NCI-H748 treated with DMSO at 0.1 percent for 48 hours (cell line): ENCODE measurements around the gene GLI2.

ENCODE experiments used
- DNase-seq: peaks from one replicate; lab custom pipeline; 2025; lab: John Stamatoyannopoulos, UW

The GLI2 gene

GRCh38 chr2:120758181-120759144, 22.8 kb downstream of the GLI2 start:
- DNase-seq = no peak

DNA sequence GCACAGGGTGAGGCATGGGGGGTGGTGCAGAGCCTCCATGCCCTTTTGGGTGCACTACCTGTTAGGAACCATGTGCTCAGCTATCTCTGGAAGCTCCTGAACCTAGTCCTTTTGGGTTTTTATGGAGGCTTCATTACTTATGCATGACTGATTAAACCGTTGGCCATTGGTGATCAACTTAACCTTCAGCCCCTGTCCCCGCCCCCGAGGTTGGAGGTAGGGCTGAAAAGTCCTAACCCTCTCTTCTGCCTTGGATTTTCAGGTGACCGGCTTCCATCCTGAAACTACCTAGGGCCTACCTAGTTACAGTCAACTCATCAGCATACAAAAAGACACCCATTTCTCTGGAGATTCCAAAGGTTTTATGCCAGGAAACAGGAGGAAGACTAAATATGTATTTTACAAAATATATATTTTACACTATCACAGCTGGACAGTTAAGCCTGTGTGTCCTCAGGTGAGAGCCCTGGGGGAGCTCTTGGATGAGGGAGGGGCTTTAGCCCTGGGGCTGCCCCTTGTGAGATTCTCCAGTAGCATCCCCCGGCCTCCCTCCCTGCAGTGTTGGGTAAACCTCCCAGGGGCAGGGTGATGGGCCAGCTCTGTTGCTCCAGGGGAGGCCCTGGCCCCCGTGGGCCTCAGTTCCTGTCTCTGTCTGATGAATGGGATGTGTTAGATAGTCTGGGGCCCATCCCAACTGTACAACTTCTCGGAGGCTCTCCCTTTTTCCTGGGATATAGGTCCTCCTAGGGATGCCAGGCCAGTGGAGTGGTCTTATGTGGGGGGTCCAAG, 24.1 kb downstream of the GLI2 start:
- DNase-seq = no peak

GRCh38 chr2:120760446-120761135, 24.9 kb downstream of the GLI2 start:
- no peak for DNase-seq

DNA sequence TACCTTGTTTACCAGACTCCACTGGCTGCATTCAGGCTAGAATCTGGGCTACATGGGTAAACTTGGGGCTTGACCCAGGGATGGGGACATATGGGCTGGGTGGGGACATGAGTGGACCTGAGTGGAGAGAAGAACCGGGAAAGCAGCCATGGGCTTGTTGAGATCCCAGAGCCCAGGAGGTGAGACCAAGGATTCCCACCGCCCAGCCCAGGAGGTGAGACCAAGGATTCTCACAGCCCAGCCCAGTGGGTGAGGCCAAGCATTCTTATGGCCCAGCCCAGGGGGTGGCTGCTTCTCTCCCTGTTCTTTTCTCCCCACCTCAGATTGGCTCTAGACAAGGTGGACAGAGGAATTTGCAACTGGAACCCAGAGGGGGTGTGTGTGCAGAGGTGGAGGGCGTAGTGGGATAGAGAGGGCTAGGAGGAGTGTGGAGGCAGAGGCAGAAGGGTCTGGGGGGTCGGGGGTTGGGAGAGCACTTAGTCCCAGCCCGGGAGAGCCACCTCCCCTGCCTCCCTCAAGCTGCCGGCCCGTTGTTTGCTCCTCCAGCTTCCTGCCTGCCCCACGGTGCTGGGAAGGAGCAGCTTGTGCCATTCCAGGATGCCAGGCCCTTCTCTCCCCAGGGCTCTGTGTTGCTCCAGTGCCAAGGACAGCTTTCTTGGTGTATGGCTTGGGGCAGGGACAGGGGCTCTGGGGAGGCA, 25.6 kb downstream of the GLI2 start:
- DNase-seq = no peak

- DNase-seq = no peak
Observed at GRCh38 chr2:120761911-120762310, 26.2 kb downstream of the GLI2 start.

GRCh38 chr2:120762341-120763061, 26.8 kb downstream of the GLI2 start:
- DNase-seq = no peak

DNA sequence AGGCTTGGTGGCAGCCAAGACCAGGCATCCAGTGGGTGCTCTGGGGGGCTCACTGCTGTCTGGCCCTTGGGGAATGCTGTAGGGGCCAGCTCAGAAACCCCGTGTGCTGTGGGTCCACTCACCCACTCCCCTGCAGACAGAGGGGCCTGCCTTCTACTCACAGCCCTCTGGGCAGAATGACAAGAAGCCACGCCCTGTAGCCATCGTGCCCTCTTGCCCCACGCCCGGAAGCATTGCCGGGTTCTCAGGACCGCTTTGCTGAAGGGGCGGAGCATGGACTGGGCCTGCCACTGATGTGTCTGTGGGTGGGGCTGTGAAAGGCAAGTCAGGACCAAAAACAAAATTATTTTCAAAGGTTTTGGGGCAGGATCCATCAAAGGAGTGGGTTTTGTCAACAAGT, 27.8 kb downstream of the GLI2 start:
- no peak for DNase-seq

DNA sequence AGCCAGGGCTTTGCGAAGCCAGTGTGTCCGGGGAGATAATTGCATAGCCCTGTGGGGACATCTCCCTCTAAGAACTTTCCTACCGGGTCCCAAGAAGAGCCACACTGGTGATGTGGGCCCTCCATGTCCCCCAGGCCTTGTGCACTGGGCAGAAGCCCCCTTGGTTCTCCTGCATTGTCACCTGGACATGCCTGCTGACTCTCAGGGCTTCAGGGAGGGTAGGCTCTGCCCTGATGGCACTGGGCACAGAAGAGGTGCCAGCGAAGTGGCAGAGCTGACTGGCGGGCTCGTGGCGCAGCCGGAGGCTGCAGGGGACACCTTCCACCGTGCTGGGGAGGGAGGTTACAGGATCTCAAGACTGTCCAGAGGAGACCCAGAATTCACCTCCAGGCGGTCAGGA, 28.3 kb downstream of the GLI2 start:
- no peak for DNase-seq

GRCh38 chr2:120764492-120764891, 28.8 kb downstream of the GLI2 start:
- no peak for DNase-seq

DNA sequence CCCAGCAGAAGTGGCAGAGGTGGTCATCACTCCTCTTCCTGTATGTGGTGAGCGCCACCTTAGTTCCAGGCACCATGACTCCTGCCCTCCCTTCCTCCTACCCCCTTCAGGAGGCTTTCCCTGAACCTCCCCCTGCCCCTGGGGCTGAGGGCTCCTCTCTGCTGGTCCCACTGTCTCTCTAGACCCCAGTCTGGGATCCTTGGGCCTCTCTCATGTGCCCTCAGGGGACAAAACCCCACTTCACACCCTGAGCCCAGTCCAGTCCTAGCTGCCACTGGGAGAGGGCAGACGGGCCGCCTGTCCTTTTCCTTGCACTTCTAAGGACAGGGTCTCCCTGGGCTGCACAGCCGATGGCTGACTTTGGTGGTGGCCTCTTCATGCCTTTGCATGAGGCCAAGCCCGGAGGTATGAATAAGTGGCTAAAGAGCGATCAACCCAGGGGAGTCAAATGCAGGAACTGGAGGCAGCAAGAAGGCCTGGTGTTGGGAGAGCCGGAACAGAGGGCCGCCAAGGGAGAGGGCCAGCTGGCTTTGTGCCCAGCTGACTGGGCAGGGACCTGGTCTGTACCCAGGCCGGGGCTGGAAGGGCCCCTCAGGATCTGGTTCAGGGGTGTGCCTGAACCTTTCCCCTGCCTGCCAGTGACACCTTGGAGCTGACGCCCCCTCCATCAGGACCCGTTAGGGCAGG, 29.5 kb downstream of the GLI2 start:
- no peak for DNase-seq

DNA sequence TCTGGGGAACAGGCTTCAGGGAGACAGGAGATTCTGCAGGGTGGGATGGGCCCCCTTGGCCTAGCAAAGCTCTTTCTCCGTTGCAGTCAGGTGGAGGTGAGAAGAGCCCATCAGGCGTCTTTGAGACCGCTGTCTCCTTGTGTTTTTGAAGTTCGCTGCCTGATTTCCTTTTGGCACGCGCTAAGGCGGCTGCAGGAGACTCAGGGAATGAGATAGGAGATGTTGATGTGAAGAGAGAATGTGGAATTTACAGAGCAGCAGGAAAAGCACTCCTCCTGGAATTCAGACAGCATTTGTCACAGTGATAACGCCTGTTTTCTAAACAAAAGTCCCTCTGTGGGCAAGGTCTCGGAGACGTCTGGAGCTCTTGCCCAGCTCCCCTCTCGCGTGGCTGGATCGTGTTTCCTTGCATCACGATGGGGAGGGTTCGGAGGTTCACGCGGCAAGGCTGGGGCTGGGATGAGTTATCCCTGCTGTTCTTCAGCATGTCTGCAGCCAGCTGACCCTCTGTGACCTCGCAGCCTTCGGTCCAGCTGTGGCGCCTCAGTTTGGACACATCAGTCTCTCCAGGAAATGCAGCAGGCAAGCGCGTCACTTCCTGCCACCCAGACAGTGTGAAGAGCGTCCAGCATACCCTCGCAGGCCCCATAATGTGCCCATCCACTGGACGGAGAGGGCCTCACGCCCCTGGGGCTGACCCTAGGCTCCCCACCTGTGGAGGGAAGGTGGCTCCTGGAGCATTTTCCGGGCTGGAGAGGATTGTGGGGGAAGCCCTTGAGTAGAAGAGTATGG, 30.2 kb downstream of the GLI2 start:
- DNase-seq = no peak

GRCh38 chr2:120766470-120767351, 31.0 kb downstream of the GLI2 start:
- DNase-seq = no peak

GRCh38 chr2:120767486-120768005, 31.9 kb downstream of the GLI2 start:
- DNase-seq = no peak

DNA sequence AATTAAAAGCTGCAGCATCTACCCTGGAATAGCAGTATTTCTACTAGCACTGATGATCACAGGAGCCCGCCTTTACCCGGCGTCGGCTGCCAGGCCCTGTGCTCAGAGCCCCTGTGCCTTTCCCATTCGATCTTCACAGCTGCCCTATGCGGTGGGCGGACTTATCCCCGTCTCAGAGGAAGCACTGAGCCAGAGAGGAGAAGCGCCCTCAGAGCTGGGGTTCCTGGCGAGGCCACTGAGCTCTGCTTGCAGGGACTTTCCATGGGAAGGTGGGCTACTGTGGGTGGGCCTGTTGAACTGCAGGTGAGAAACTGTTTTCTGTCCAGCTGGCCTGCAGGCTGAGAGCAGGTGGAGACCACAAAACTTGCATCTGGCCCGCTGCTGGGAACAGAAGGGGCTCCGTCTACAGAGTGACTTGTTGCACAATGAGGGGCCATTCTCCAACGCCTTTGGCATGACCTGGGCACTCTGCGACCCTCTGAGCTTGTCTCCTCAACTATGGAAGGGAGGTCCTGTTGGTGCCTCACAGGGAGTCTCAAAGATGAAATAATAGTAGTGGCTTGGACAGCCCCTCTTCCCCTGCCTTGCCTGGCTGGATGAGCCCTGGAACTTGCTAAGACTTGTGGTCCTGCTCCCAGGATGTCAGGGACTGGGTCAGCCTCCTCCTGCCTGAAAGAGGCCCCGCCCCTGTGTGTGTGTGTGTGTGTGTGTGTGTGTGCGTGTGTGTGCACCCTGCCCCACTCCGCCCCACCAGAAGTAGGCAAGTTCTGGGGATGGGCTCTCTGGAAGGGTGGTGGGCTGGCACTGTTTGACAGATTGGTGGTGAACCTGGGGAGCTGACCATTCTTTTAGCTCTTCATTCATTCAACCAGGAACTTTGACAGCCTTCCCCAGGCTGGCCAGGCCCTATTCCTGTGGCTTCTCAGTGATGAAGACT, 32.7 kb downstream of the GLI2 start:
- no peak for DNase-seq

DNA sequence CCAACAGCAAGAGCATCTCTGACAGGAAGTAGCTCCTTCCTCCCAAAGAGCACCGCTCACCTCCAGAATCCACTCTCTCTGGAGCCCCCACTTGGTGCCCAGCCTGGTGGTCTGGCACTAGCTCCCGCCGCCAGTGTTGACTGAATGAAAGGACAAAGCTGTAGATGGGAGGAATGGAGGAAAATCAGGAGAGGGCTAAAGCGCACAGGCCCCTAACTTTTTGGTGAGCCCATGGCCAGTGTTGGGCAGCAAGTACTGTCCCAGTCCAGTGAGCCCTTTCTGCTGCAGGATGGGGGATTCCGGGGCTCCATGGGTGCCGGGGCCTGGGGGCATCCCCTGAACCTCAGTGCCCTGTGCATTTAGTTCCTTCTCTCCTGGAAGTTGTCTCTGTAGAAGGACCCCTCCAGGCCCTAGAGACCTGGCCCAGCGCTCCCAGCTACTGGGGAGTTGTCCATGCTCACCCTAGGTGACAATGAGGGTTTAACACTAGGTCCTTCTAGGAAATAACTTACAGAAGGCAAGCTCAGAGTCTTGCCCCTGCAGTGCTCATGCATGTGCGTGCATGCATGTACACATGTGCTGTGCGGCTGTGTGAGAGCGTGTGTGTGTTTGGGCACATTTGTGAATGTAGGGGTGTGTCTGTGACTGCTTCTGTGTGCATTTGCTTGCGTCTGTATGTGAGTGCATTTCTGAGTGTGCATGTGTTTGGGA, 33.6 kb downstream of the GLI2 start:
- no peak for DNase-seq

DNA sequence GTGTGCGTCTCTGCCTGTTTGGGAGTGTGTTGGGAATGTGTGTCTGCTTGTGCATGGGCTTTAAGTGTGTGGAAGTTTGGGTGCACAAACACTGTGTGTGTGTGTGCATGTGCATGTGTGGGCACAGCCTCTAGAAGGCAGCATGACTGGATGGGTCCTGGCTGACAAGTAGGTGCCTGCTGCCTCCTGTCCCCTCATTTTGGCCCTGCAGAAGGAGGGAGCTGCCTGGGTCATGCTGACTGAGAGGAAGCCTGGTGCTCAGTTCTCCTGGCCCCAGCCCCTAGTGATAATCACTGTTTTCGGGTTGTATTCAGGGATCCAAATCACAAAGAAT, 34.1 kb downstream of the GLI2 start:
- DNase-seq = no peak

DNA sequence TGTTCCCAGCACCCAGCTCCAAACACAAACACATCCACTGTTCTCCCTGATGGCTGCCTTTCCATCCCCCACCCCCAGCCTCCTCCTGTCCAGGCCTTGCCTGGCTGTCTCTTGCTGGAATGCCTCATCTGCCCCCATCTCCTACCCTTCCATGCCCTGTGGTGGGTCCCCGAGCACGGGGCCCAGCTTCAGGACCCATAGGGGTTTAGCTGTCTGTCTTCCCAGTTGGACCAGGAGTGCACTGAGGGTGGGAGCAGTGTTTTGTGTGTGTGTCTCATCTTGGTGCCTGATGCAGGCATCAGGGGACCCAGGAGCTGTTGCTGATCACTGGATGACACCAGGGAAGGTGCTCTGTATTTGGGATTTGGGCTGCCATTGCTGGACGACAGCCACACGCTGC, 34.5 kb downstream of the GLI2 start:
- DNase-seq = no peak
